ENCODE results near the gene STMN1. TPM values are rescaled to one million over a fixed set of nuclear protein-coding genes. Genes with fewer than 3 reads are reported as not detected.
A peak's percentile ranks its signal among the peaks of the same experiment; 100 is the strongest.

Gene STMN1
- total RNA-seq, 4 donors from 2014 or later = 79.2 to 140 (median 105) TPM

GRCh38 chr1:25858494-25858893, 47.7 kb downstream of the STMN1 start:
- Histone ChIP-seq H3K4me1 (peaks cover 0 to 24% (median 10%) of the 10 kb centered on the region in 4 donors), H3K27ac (no peak overlapping the region), H3K36me3 (peaks cover 0 to 15% (median 0%) of the 10 kb centered on the region in 3 donors), H3K27me3 (no peaks in the 10 kb centered on the region), H3K4me3 (peak overlapping the region in 1 of 4 donors; percentile 57), H3K9me3 (no peaks in the 10 kb centered on the region)
- WGBS, 2 donors = 47 to 48% methylated on average over 7 of the region's 7 CpGs
- no peak for TF ChIP-seq CTCF (IDR thresholded peaks at IDR 0.05)
- TF ChIP-seq POLR2A (IDR thresholded peaks at IDR 0.05) = no peak
- no peak for TF ChIP-seq EP300 (IDR thresholded peaks at IDR 0.05)
- DNase-seq (ENCODE audit: low spot score in 2 of 2) = no peak

GRCh38 chr1:25856856-25857255, 49.4 kb downstream of the STMN1 start:
- DNase-seq (ENCODE audit: low spot score in 2 of 2) = no peak
- WGBS, 2 donors = 90 to 93% methylated on average over 11 of the region's 11 CpGs
- Histone ChIP-seq H3K9me3 (no peaks in the 10 kb centered on the region), H3K27me3 (no peaks in the 10 kb centered on the region), H3K4me3 (no peak overlapping the region), H3K4me1 (peaks cover 0 to 24% (median 10%) of the 10 kb centered on the region in 4 donors), H3K36me3 (no peaks in the 10 kb centered on the region), H3K27ac (no peak overlapping the region)
- TF ChIP-seq EP300 (IDR thresholded peaks at IDR 0.05) (no peak), CTCF (IDR thresholded peaks at IDR 0.05) (no peak), POLR2A (IDR thresholded peaks at IDR 0.05) (no peak)

- Histone ChIP-seq H3K9me3 (no peaks in the 10 kb centered on the region), H3K27me3 (no peaks in the 10 kb centered on the region), H3K4me1 (peaks cover 0 to 8% (median 7%) of the 10 kb centered on the region in 4 donors), H3K36me3 (no peaks in the 10 kb centered on the region), H3K4me3 (no peak overlapping the region), H3K27ac (no peak overlapping the region)
- no peak for DNase-seq (ENCODE audit: low spot score in 2 of 2)
- TF ChIP-seq CTCF (IDR thresholded peaks at IDR 0.05) = no peak
- TF ChIP-seq EP300 (IDR thresholded peaks at IDR 0.05) = no peak
- TF ChIP-seq POLR2A (IDR thresholded peaks at IDR 0.05) = no peak
- 94% methylated on average over 2 of the region's 2 CpGs for WGBS, 2 donors
Measured at GRCh38 chr1:25854554-25854953, 51.7 kb downstream of the STMN1 start.

Small RNAs within 50 kb of the gene (small RNA-seq; reads per million reads assigned to genes)
- gene AL033528.1 (not detected), gene RF00019 (not detected), gene SNRPFP2 (not detected)

Other genes starting within 250 kb of the STMN1 start
- gene SELENON, start 106.2 kb downstream of the STMN1 start, total RNA-seq = 10 to 100 TPM; 17.6 to 54.0 (median 36.8) TPM
- 10 to 100 TPM; 65.7 to 99.4 (median 77.2) TPM for gene MTFR1L, start 86.5 kb downstream of the STMN1 start, total RNA-seq
- not detected for gene AUNIP, start 47.0 kb downstream of the STMN1 start, total RNA-seq
- 1 to 10 TPM; 5.4 to 8.7 (median 7.5) TPM for gene PAQR7, start 30.7 kb downstream of the STMN1 start, total RNA-seq
- gene PAFAH2, start 91.6 kb upstream of the STMN1 start, total RNA-seq = 10 to 100 TPM in 1 of 4 donors, 1 to 10 TPM in 3; 6.3 to 19.2 (median 9.3) TPM
- gene EXTL1, start 115.4 kb upstream of the STMN1 start, total RNA-seq = 10 to 100 TPM; 30.6 to 44.3 (median 34.6) TPM
- not detected for gene SLC30A2, start 139.7 kb upstream of the STMN1 start, total RNA-seq
- gene TRIM63, start 161.2 kb upstream of the STMN1 start, total RNA-seq = under 1 TPM in 2 of 4 donors, not detected in 2; 0.21 to 0.98 TPM
- gene PDIK1L, start 205.4 kb upstream of the STMN1 start, total RNA-seq = 1 to 10 TPM; 5.4 to 9.0 (median 7.1) TPM